Endodermal cell (in vitro differentiated cells): ENCODE data around the gene HAGH. TPM values are rescaled to one million over a fixed set of nuclear protein-coding genes. Genes with fewer than 3 reads are reported as not detected.

Experiments used
- DNase-seq: peaks from one replicate; pipeline ENCODE4 v3.0.0-alpha.2; 2017
- H3K27ac ChIP-seq: 2 replicates; pipeline ENCODE4 v1.5.1; 2013; ENCODE audit warnings: mild to moderate bottlenecking, low read depth, low read length, moderate library complexity
- H3K27me3 ChIP-seq: 2 replicates; pipeline ENCODE4 v1.6.1; 2013; ENCODE audit warnings: mild to moderate bottlenecking, low read length, moderate library complexity; ENCODE audit not compliant: insufficient read depth, control insufficient read depth, poor library complexity, severe bottlenecking
- H3K36me3 ChIP-seq: 2 replicates; pipeline ENCODE4 v1.7.0; 2013; ENCODE audit warnings: mild to moderate bottlenecking, low read length, moderate library complexity; ENCODE audit not compliant: control insufficient read depth, insufficient read depth
- H3K4me1 ChIP-seq: one replicate; pipeline ENCODE4 v1.7.0; 2013; ENCODE audit warnings: low read length; ENCODE audit not compliant: control insufficient read depth, insufficient read depth
- H3K4me3 ChIP-seq: 2 replicates; pipeline ENCODE4 v1.5.1; 2013; ENCODE audit warnings: mild to moderate bottlenecking, low read length, moderate library complexity
- H3K9ac ChIP-seq: 2 replicates; pipeline ENCODE4 v1.6.1; 2013; ENCODE audit warnings: mild to moderate bottlenecking, low read length, moderate library complexity; ENCODE audit not compliant: poor library complexity, severe bottlenecking; ENCODE audit errors: extremely low read depth
- H3K9me3 ChIP-seq: 2 replicates; pipeline ENCODE4 v1.6.1; 2013; ENCODE audit warnings: mild to moderate bottlenecking, low read length, moderate library complexity; ENCODE audit not compliant: control insufficient read depth
- H3K27ac Mint-ChIP-seq: 2 replicates; pipeline ENCODE4 v1.8.0; 2020; ENCODE audit warnings: mixed read lengths
- H3K27me3 Mint-ChIP-seq: 2 replicates; pipeline ENCODE4 v1.8.0; 2021; ENCODE audit warnings: mild to moderate bottlenecking, mixed read lengths; ENCODE audit not compliant: insufficient read depth
- H3K36me3 Mint-ChIP-seq: 2 replicates; pipeline ENCODE4 v1.8.0; 2020; ENCODE audit warnings: low read depth, mixed read lengths
- H3K4me1 Mint-ChIP-seq: 2 replicates; pipeline ENCODE4 v1.8.0; 2020; ENCODE audit warnings: mixed read lengths
- H3K4me3 Mint-ChIP-seq: 2 replicates; pipeline ENCODE4 v1.8.0; 2020; ENCODE audit warnings: mild to moderate bottlenecking, moderate library complexity, mixed read lengths
- H3K9me3 Mint-ChIP-seq: 2 replicates; pipeline ENCODE4 v1.8.0; 2020; ENCODE audit warnings: mild to moderate bottlenecking, mixed read lengths
- WGBS, 2 experiments: methylation state at CpG; one replicate each; pipeline versions ENCODE4 v1.1.5 to v1.1.7; 2013; ENCODE audit warnings: missing lambda C conversion rate in 2 of 2, mixed read lengths in 1 of 2; ENCODE audit not compliant: insufficient coverage in 1 of 2, insufficient read length in 1 of 2; 5-methylcytosine and 5-hydroxymethylcytosine counted together
- total RNA-seq, 2 donors: library from RNA; stranded (reverse); fragmentation: NEBNext Ultra II Directional in 1 of 2; extraction: Animal tissue kit (Norgen Biotek cat#: 25700) in 1 of 2; gene quantifications; 2 replicates in 1 of 2; 3 replicates in 1 of 2; pipeline ENCODE4 v1.2.1, GENCODE V29; 2021
- TF ChIP-seq, protein P1 (sequence below): fragments of 200-600 bp; sonication (generic); conservative IDR thresholded peaks from 2 replicates; pipeline ENCODE4 v1.5.0; 2021; ENCODE audit warnings: antibody characterized with exemption, mild to moderate bottlenecking

HAGH gene
- total RNA-seq, 2 donors from 2014 or later: 47.8 to 52.9 TPM

- peaks cover 1% of the 10 kb centered on the region for H3K4me1 Mint-ChIP-seq
- DNase-seq: no peak
- Histone ChIP-seq H3K4me3 (no peak overlapping the region), H3K4me1 (no peaks in the 10 kb centered on the region), H3K27ac (no peak overlapping the region), H3K9ac (no peak overlapping the region), H3K9me3 (no peaks in the 10 kb centered on the region), H3K27me3 (no peaks in the 10 kb centered on the region), H3K36me3 (peaks cover 19% of the 10 kb centered on the region)
- no peak overlapping the region for H3K27ac Mint-ChIP-seq
- no peaks in the 10 kb centered on the region for H3K9me3 Mint-ChIP-seq
- 91 to 93% methylated on average over 8 to 12 of the region's 12 CpGs for WGBS, 2 experiments
- TF ChIP-seq, protein P1, sequence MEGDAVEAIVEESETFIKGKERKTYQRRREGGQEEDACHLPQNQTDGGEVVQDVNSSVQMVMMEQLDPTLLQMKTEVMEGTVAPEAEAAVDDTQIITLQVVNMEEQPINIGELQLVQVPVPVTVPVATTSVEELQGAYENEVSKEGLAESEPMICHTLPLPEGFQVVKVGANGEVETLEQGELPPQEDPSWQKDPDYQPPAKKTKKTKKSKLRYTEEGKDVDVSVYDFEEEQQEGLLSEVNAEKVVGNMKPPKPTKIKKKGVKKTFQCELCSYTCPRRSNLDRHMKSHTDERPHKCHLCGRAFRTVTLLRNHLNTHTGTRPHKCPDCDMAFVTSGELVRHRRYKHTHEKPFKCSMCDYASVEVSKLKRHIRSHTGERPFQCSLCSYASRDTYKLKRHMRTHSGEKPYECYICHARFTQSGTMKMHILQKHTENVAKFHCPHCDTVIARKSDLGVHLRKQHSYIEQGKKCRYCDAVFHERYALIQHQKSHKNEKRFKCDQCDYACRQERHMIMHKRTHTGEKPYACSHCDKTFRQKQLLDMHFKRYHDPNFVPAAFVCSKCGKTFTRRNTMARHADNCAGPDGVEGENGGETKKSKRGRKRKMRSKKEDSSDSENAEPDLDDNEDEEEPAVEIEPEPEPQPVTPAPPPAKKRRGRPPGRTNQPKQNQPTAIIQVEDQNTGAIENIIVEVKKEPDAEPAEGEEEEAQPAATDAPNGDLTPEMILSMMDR: no peak
- H3K4me3 Mint-ChIP-seq: no peak overlapping the region
- H3K27me3 Mint-ChIP-seq: no peaks in the 10 kb centered on the region
- peaks cover 20% of the 10 kb centered on the region for H3K36me3 Mint-ChIP-seq
These were observed 5.7 kb downstream of the HAGH start for GRCh38 chr16:1820946-1821290.

DNA sequence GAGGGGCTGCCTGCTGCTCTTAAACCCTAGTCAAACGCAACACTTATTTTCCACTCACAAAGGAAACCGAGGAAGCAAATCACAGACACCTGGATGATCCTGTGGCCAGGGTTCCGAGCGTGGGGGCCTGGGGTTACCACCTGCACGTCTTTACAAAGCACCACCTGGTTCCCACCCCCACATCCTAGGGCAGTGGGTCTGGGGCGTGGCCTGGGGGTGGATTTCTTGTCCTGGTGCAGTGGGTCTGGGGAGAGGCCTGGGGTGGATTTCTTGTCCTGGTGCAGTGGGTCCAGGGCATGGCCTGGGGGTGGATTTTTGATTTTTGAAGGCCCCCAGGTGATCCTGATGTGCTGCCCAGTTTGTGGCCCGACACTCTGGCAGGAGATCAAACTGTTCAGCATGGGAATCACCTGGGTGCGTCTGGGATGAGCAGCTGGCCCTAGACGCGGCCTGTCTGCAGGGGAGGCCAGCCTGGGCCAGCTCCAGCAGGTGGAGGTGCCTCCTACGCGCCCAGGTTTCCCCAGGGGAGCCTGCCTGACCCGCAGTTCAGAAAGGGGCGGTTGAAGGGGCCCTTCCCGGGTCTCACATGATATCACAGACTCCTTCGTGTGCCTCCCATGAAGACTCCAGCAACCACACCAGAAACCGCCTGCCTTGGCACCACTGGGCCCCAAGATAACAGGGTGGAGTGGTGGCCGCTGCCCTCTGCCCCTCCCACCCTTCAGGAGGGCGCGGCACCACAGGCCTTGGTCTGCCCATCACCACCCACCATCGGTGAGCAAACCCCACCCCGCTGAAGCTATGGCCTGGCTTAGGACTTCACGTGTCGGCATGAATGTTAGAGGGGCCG lies 6.3 kb downstream of the HAGH start:
- Histone ChIP-seq H3K9ac (no peak overlapping the region), H3K27ac (no peak overlapping the region), H3K4me1 (no peaks in the 10 kb centered on the region), H3K27me3 (no peaks in the 10 kb centered on the region), H3K4me3 (no peak overlapping the region), H3K9me3 (no peaks in the 10 kb centered on the region), H3K36me3 (peaks cover 23% of the 10 kb centered on the region)
- no peaks in the 10 kb centered on the region for H3K27me3 Mint-ChIP-seq
- DNase-seq: peak; percentile 26
- H3K36me3 Mint-ChIP-seq: peaks cover 24% of the 10 kb centered on the region
- H3K4me3 Mint-ChIP-seq: no peak overlapping the region
- H3K27ac Mint-ChIP-seq: no peak overlapping the region
- H3K4me1 Mint-ChIP-seq: peaks cover 1% of the 10 kb centered on the region
- WGBS, 2 experiments: 94% methylated on average over 12 to 25 of the region's 25 CpGs
- TF ChIP-seq, protein P1: no peak
- H3K9me3 Mint-ChIP-seq: no peaks in the 10 kb centered on the region

DNA sequence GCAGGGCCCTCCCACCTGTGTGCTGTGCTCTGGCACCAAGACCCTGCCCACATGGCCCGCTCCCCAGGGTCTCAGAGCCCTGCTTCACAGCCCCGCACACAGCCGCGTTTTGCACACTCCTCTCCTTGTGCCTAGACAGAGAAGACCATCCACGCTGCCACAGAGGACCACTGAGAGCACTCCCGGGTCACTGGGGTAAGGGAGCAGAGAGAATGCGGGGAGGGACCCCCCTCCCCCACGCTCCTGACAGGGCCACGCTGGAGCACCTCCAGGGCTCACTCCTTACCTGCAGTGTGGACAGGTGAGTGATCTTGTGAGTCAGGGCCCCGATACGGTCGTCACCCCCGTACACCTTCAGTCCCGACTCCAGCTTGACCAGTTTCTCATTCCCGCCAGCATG lies 7.0 kb downstream of the HAGH start:
- no peaks in the 10 kb centered on the region for H3K27me3 ChIP-seq
- Mint-ChIP-seq H3K4me1 (peaks cover 1% of the 10 kb centered on the region), H3K27me3 (no peaks in the 10 kb centered on the region), H3K9me3 (no peaks in the 10 kb centered on the region), H3K4me3 (no peak overlapping the region), H3K36me3 (peaks cover 29% of the 10 kb centered on the region), H3K27ac (peak overlapping the region; percentile 65)
- H3K9me3 ChIP-seq: no peaks in the 10 kb centered on the region
- DNase-seq: no peak
- WGBS, 2 experiments: 94 to 95% methylated on average over 11 to 15 of the region's 15 CpGs
- TF ChIP-seq, protein P1: no peak
- peaks cover 28% of the 10 kb centered on the region for H3K36me3 ChIP-seq
- H3K9ac ChIP-seq: no peak overlapping the region
- H3K4me1 ChIP-seq: no peaks in the 10 kb centered on the region
- no peak overlapping the region for H3K4me3 ChIP-seq
- no peak overlapping the region for H3K27ac ChIP-seq
